Mesenchymal stem cell (in vitro differentiated cells and primary cell): ENCODE measurements around the gene APBB3.
"Not testable (repeated sequence)": the region's sequence is repeated elsewhere in the genome, so short reads cannot be mapped to it uniquely, and the experiment has no call there.

Experiments
- DNase-seq: peaks from one replicate; pipeline ENCODE4 v3.0.0-alpha.2; 2013
- H2AFZ ChIP-seq: one replicate; pipeline ENCODE4 v1.6.1; 2013; ENCODE audit warnings: low read depth, mild to moderate bottlenecking, control low read depth, inconsistent platforms, low read length, moderate library complexity
- H2AK5ac ChIP-seq: 2 replicates; pipeline ENCODE4 v1.6.1; 2013; ENCODE audit warnings: low read length, moderate library complexity, mild to moderate bottlenecking, inconsistent platforms; ENCODE audit not compliant: severe bottlenecking
- H2BK120ac ChIP-seq: one replicate; pipeline ENCODE4 v1.6.1; 2013; ENCODE audit warnings: low read depth, mild to moderate bottlenecking, inconsistent platforms, low read length, moderate library complexity
- H2BK12ac ChIP-seq, 2 experiments: one replicate each; pipeline ENCODE4 v1.6.1; 2013; ENCODE audit warnings: inconsistent platforms in 2 of 2, low read length in 2 of 2, mild to moderate bottlenecking in 2 of 2, moderate library complexity in 2 of 2, control low read depth in 1 of 2
- H2BK15ac ChIP-seq: one replicate; pipeline ENCODE4 v1.6.1; 2013; ENCODE audit warnings: mild to moderate bottlenecking, low read depth, inconsistent platforms; ENCODE audit not compliant: poor library complexity, severe bottlenecking
- H2BK5ac ChIP-seq: 2 replicates; pipeline ENCODE4 v1.6.1; 2013; ENCODE audit warnings: low read depth, mild to moderate bottlenecking, low read length, control low read depth, inconsistent platforms; ENCODE audit not compliant: poor library complexity, severe bottlenecking
- H3K14ac ChIP-seq, 2 experiments: one replicate each; pipeline ENCODE4 v1.6.1; 2013; ENCODE audit warnings: inconsistent platforms in 2 of 2, low read length in 2 of 2, control low read depth in 1 of 2, mild to moderate bottlenecking in 1 of 2, moderate library complexity in 1 of 2
- H3K18ac ChIP-seq, 2 experiments: one replicate each; pipeline ENCODE4 v1.6.1; 2013; ENCODE audit warnings: inconsistent platforms in 2 of 2, low read length in 2 of 2, control low read depth in 1 of 2, low read depth in 1 of 2, mild to moderate bottlenecking in 1 of 2
- H3K23ac ChIP-seq, 2 experiments: one replicate each; pipeline ENCODE4 v1.6.1; 2013; ENCODE audit warnings: inconsistent platforms in 2 of 2, low read length in 2 of 2, mild to moderate bottlenecking in 2 of 2, moderate library complexity in 2 of 2, control low read depth in 1 of 2
- H3K27ac ChIP-seq: 2 replicates; pipeline ENCODE4 v1.5.1; 2013; ENCODE audit warnings: mild to moderate bottlenecking, moderate library complexity, low read length, control low read depth, inconsistent platforms; ENCODE audit not compliant: poor library complexity, severe bottlenecking
- H3K27me3 ChIP-seq, 2 experiments: 2 replicates each; pipeline versions ENCODE4 v1.6.1 to v1.7.0; 2013; ENCODE audit warnings: low read length in 2 of 2, mild to moderate bottlenecking in 2 of 2, moderate library complexity in 2 of 2, control low read depth in 1 of 2, inconsistent platforms in 1 of 2; ENCODE audit not compliant: control insufficient read depth in 1 of 2, insufficient read depth in 1 of 2
- H3K36me3 ChIP-seq, 2 experiments: 2 replicates each; pipeline versions ENCODE4 v1.6.1 to v1.7.0; 2013; ENCODE audit warnings: low read length in 2 of 2, control low read depth in 1 of 2, inconsistent platforms in 1 of 2, low read depth in 1 of 2, mild to moderate bottlenecking in 1 of 2; ENCODE audit not compliant: insufficient read depth in 2 of 2, control insufficient read depth in 1 of 2
- H3K4ac ChIP-seq, 2 experiments: one replicate each; pipeline ENCODE4 v1.6.1; 2013; ENCODE audit warnings: inconsistent platforms in 2 of 2, low read length in 2 of 2, mild to moderate bottlenecking in 2 of 2, moderate library complexity in 2 of 2, control low read depth in 1 of 2, low read depth in 1 of 2
- H3K4me1 ChIP-seq: 2 replicates; pipeline ENCODE4 v1.6.1; 2013; ENCODE audit warnings: low read depth, low read length, control low read depth; ENCODE audit not compliant: control insufficient read depth, insufficient read depth
- H3K4me2 ChIP-seq: 2 replicates; pipeline ENCODE4 v1.6.1; 2013; ENCODE audit warnings: low read length, mild to moderate bottlenecking, inconsistent platforms; ENCODE audit not compliant: poor library complexity, severe bottlenecking
- H3K4me3 ChIP-seq, 2 experiments: 2 replicates each; pipeline versions ENCODE4 v1.5.1 to v1.7.0; 2013; ENCODE audit warnings: low read length in 2 of 2, mild to moderate bottlenecking in 2 of 2, control low read depth in 1 of 2, low read depth in 1 of 2; ENCODE audit not compliant: insufficient read depth in 1 of 2
- H3K79me1 ChIP-seq: replicated peaks from 2 replicates; pipeline ENCODE4 v1.6.1; 2013; ENCODE audit warnings: mild to moderate bottlenecking, control low read depth, low read length, inconsistent platforms; ENCODE audit not compliant: poor library complexity, severe bottlenecking
- H3K9ac ChIP-seq: 2 replicates; pipeline ENCODE4 v1.7.0; 2013; ENCODE audit warnings: mild to moderate bottlenecking, low read length, moderate library complexity
- H3K9me3 ChIP-seq: 2 replicates; pipeline ENCODE4 v1.7.0; 2013; ENCODE audit warnings: mild to moderate bottlenecking, low read length; ENCODE audit not compliant: control insufficient read depth
- H4K8ac ChIP-seq: one replicate; pipeline ENCODE4 v1.6.1; 2013; ENCODE audit warnings: inconsistent platforms, mild to moderate bottlenecking, low read length, moderate library complexity
- H4K91ac ChIP-seq: one replicate; pipeline ENCODE4 v1.6.1; 2013; ENCODE audit warnings: mild to moderate bottlenecking, low read length, inconsistent platforms
- WGBS: methylation state at CpG from one replicate; pipeline ENCODE4 v1.1.7; 2013; ENCODE audit warnings: mixed read lengths; 5-methylcytosine and 5-hydroxymethylcytosine counted together

Gene APBB3

GRCh38 chr5:140579188-140579747 is 14.9 kb upstream of the APBB3 start:
- not testable (repeated sequence) for H3K4ac ChIP-seq, H2BK5ac ChIP-seq, H2BK12ac ChIP-seq, H3K23ac ChIP-seq, H4K91ac ChIP-seq, H3K4me3 ChIP-seq, H3K9me3 ChIP-seq, H2BK15ac ChIP-seq, H3K14ac ChIP-seq, H3K27ac ChIP-seq, H4K8ac ChIP-seq, H3K27me3 ChIP-seq, H2BK120ac ChIP-seq, H3K36me3 ChIP-seq, H3K9ac ChIP-seq, H3K79me1 ChIP-seq, H3K4me1 ChIP-seq, H3K4me2 ChIP-seq, H3K18ac ChIP-seq, DNase-seq, H2AFZ ChIP-seq, H2AK5ac ChIP-seq
- WGBS = 94% methylated on average over 2 of the region's 6 CpGs

GRCh38 chr5:140576776-140577201 is 12.4 kb upstream of the APBB3 start:
- H3K4ac ChIP-seq = no peak overlapping the region
- no peaks in the 10 kb centered on the region for H3K79me1 ChIP-seq
- H3K4me2 ChIP-seq = no peak overlapping the region
- no peaks in the 10 kb centered on the region for H3K9me3 ChIP-seq
- H3K23ac ChIP-seq = no peak overlapping the region
- H3K27ac ChIP-seq = peak overlapping the region; percentile 68
- no peak overlapping the region for H4K91ac ChIP-seq
- H3K18ac ChIP-seq = peak overlapping the region in 1 of 2 experiments; percentile 70
- H2BK12ac ChIP-seq = no peak overlapping the region
- no peaks in the 10 kb centered on the region for H3K27me3 ChIP-seq
- no peak overlapping the region for H3K4me3 ChIP-seq
- peak overlapping the region; percentile 84 for H4K8ac ChIP-seq
- H3K14ac ChIP-seq = no peak overlapping the region
- peak overlapping the region; percentile 25 for H2BK5ac ChIP-seq
- H2AK5ac ChIP-seq = peak overlapping the region; percentile 45
- no peak overlapping the region for H3K9ac ChIP-seq
- no peaks in the 10 kb centered on the region for H3K36me3 ChIP-seq
- peaks cover 2% of the 10 kb centered on the region for H3K4me1 ChIP-seq
- H2AFZ ChIP-seq = no peak overlapping the region
- DNase-seq = no peak
- H2BK120ac ChIP-seq = no peak overlapping the region
- H2BK15ac ChIP-seq = no peak overlapping the region
- WGBS = no CpG with 5 or more reads among the region's 2 CpGs

DNA sequence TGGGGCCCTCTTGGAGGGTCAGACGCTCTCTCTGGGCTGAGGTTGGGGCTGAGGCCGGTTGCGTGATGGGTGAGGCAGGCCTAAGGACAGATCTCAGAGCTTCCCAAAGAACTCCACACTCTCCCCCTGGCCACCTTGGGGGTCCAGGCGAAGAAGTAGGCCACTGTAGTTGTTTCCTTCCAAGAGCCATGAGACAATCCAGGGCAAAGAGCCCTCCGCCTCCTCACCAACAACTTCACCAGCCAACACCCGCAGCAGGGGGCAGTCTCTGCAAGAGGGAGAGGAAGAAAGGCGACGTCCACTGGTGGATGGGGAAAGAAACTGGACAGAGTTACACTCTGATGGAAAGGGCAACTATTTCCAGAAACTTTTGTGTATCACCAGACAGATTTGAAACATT is 10.9 kb upstream of the APBB3 start:
- H4K91ac ChIP-seq = no peak overlapping the region
- H4K8ac ChIP-seq = no peak overlapping the region
- no peak overlapping the region for H3K18ac ChIP-seq
- no peak overlapping the region for H3K14ac ChIP-seq
- no peak overlapping the region for H3K4ac ChIP-seq
- H2BK12ac ChIP-seq = no peak overlapping the region
- peak overlapping the region; percentile 14 for H3K9ac ChIP-seq
- H3K23ac ChIP-seq = no peak overlapping the region
- no peaks in the 10 kb centered on the region for H3K27me3 ChIP-seq
- H3K36me3 ChIP-seq = peaks cover 3 to 8% of the 10 kb centered on the region in 2 experiments
- H3K27ac ChIP-seq = no peak overlapping the region
- 93% methylated on average over 3 of the region's 8 CpGs for WGBS
- no peak overlapping the region for H2AK5ac ChIP-seq
- no peak overlapping the region for H2AFZ ChIP-seq
- no peak for DNase-seq
- peaks cover 2% of the 10 kb centered on the region for H3K4me1 ChIP-seq
- no peaks in the 10 kb centered on the region for H3K79me1 ChIP-seq
- no peaks in the 10 kb centered on the region for H3K9me3 ChIP-seq
- H2BK15ac ChIP-seq = no peak overlapping the region
- H3K4me3 ChIP-seq = no peak overlapping the region
- H2BK5ac ChIP-seq = no peak overlapping the region
- no peak overlapping the region for H3K4me2 ChIP-seq
- H2BK120ac ChIP-seq = no peak overlapping the region

DNA sequence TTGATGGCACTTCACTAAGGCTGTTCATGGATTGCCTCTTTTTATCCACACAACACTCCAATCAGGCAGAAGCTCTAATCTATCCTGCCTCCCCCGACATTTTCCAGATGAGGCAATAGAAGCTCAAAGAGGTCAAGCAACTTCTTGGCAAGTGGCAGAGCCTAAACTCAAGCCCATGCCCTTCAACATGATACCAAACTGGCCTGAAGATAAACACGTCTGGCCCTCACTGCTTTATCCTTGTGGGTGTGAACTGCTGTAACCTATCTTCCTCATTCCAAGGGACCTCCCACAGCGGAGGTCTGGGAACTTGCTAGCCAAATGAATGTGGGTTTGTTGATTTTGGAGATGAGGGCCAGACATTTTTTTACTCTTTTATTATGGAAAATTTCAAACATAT is 9.8 kb upstream of the APBB3 start:
- WGBS = 58% methylated on average over 2 of the region's 3 CpGs
- peak overlapping the region; percentile 29 for H3K27ac ChIP-seq
- no peak for DNase-seq
- no peak overlapping the region for H3K4ac ChIP-seq
- no peaks in the 10 kb centered on the region for H3K9me3 ChIP-seq
- H4K8ac ChIP-seq = no peak overlapping the region
- peaks cover 8 to 12% of the 10 kb centered on the region in 2 experiments for H3K36me3 ChIP-seq
- no peak overlapping the region for H3K4me3 ChIP-seq
- H2BK5ac ChIP-seq = no peak overlapping the region
- no peak overlapping the region for H3K4me2 ChIP-seq
- peaks cover 2% of the 10 kb centered on the region for H3K4me1 ChIP-seq
- H3K27me3 ChIP-seq = no peaks in the 10 kb centered on the region
- no peak overlapping the region for H2BK120ac ChIP-seq
- H3K23ac ChIP-seq = no peak overlapping the region
- no peak overlapping the region for H3K14ac ChIP-seq
- peaks cover 3% of the 10 kb centered on the region for H3K79me1 ChIP-seq
- H3K9ac ChIP-seq = no peak overlapping the region
- no peak overlapping the region for H4K91ac ChIP-seq
- H2AK5ac ChIP-seq = no peak overlapping the region
- H3K18ac ChIP-seq = no peak overlapping the region
- no peak overlapping the region for H2BK12ac ChIP-seq
- no peak overlapping the region for H2BK15ac ChIP-seq
- H2AFZ ChIP-seq = no peak overlapping the region
